Prostate gland (tissue), 2 donors: ENCODE data around the gene POLA1. TPM values are rescaled to one million over a fixed set of nuclear protein-coding genes. Genes with fewer than 3 reads are reported as not detected.

Source experiments
- DNase-seq: peaks from one replicate; pipeline ENCODE4 v3.0.0-alpha.2; 2019; ENCODE audit warnings: low spot score
- H3K27ac ChIP-seq, 2 donors: fragments of 200-600 bp; sonication (generic); 2 replicates each; pipeline ENCODE4 v1.5.1; 2017 to 2019
- H3K27me3 ChIP-seq: fragments of 200-600 bp; sonication (generic); replicated peaks from 2 replicates; pipeline ENCODE4 v1.5.1; 2019; ENCODE audit not compliant: insufficient read depth
- H3K36me3 ChIP-seq, 2 donors: fragments of 200-600 bp; sonication (generic); 1 replicate in 1 of 2; 2 replicates in 1 of 2; pipeline versions ENCODE4 v1.5.1 to v1.8.1; 2017 to 2019
- H3K4me1 ChIP-seq: fragments of 200-600 bp; sonication (generic); replicated peaks from 2 replicates; pipeline ENCODE4 v1.5.1; 2019
- H3K4me3 ChIP-seq, 2 donors: fragments of 200-600 bp; sonication (generic); 2 replicates each; pipeline ENCODE4 v1.5.1; 2017 to 2019
- H3K9me3 ChIP-seq: fragments of 200-600 bp; sonication (generic); 2 replicates; pipeline ENCODE4 v1.5.1; 2017
- CTCF ChIP-seq, 4 experiments: fragments of 200-600 bp in 2 of 4; fragments of 450-650 bp in 2 of 4; sonication (generic) in 2 of 4; IDR thresholded peaks; 1 replicate in 3 of 4; 2 replicates in 1 of 4; pipeline ENCODE4 v1.5.1; 2016 to 2019; ENCODE audit warnings: antibody characterized with exemption in 4 of 4, mild to moderate bottlenecking in 2 of 4, moderate library complexity in 2 of 4
- POLR2A ChIP-seq: fragments of 450-650 bp; IDR thresholded peaks from one replicate; pipeline ENCODE4 v1.6.1; 2016; ENCODE audit warnings: antibody characterized with exemption, mild to moderate bottlenecking
- POLR2AphosphoS5 ChIP-seq: sonication (generic); formaldehyde crosslinking; IDR thresholded peaks from one replicate; pipeline ENCODE4 v1.6.1; 2017; ENCODE audit warnings: antibody characterized with exemption
- WGBS: methylation state at CpG from one replicate; pipeline ENCODE4 v1.1.5; 2018; 5-methylcytosine and 5-hydroxymethylcytosine counted together
- intact Hi-C: fragments of 100-400 bp; cut with DNase I; formaldehyde crosslinking; loops from one replicate; pipeline ENCODE4 v1.14.2; 2022
- total RNA-seq, 2 donors: library from RNA; depleted of rRNA; stranded (reverse); fragments of >200 nt; gene quantifications; one replicate each; pipeline ENCODE4 v1.1.0, GENCODE V29; 2016

Gene POLA1
- total RNA-seq, 2 donors from 2014 or later: 11.9 to 12.2 TPM

- no peak for TF ChIP-seq CTCF (IDR thresholded peaks at IDR 0.05)
- TF ChIP-seq POLR2A: no peak
- TF ChIP-seq POLR2AphosphoS5: no peak
- Histone ChIP-seq H3K9me3 (no peaks in the 10 kb centered on the region), H3K27me3 (no peaks in the 10 kb centered on the region), H3K4me3 (no peak overlapping the region), H3K4me1 (no peaks in the 10 kb centered on the region), H3K27ac (no peak overlapping the region), H3K36me3 (no peaks in the 10 kb centered on the region)
- intact Hi-C loops: no loop called here
- 18% methylated on average over 20 of the region's 32 CpGs for WGBS
- DNase-seq: no peak
Measured at GRCh38 chrX:25011589-25012432, 318.1 kb downstream of the POLA1 start.

DNA sequence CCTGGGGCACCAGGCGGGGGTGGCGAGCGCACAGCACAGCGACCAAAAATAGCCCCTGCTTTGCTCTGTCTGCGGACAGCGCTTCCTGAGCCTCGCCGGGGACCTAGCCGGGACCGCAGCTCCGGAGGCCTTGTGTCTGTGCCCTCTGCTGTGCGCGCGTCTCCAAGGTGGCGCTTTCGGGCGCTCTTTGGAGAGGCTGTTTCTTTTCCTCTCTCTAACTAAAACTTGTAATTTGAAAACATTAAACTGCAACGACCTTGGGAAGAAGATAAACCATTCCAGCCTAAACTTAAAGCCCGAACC is 318.7 kb downstream of the POLA1 start:
- no peak for TF ChIP-seq POLR2A
- no peak for TF ChIP-seq CTCF (IDR thresholded peaks at IDR 0.05)
- TF ChIP-seq POLR2AphosphoS5: no peak
- Histone ChIP-seq H3K4me3 (no peak overlapping the region), H3K4me1 (no peaks in the 10 kb centered on the region), H3K27me3 (no peaks in the 10 kb centered on the region), H3K36me3 (no peaks in the 10 kb centered on the region), H3K27ac (no peak overlapping the region), H3K9me3 (no peaks in the 10 kb centered on the region)
- no peak for DNase-seq
- 1% methylated on average over 10 of the region's 19 CpGs for WGBS
- intact Hi-C loops: no loop called here

DNA sequence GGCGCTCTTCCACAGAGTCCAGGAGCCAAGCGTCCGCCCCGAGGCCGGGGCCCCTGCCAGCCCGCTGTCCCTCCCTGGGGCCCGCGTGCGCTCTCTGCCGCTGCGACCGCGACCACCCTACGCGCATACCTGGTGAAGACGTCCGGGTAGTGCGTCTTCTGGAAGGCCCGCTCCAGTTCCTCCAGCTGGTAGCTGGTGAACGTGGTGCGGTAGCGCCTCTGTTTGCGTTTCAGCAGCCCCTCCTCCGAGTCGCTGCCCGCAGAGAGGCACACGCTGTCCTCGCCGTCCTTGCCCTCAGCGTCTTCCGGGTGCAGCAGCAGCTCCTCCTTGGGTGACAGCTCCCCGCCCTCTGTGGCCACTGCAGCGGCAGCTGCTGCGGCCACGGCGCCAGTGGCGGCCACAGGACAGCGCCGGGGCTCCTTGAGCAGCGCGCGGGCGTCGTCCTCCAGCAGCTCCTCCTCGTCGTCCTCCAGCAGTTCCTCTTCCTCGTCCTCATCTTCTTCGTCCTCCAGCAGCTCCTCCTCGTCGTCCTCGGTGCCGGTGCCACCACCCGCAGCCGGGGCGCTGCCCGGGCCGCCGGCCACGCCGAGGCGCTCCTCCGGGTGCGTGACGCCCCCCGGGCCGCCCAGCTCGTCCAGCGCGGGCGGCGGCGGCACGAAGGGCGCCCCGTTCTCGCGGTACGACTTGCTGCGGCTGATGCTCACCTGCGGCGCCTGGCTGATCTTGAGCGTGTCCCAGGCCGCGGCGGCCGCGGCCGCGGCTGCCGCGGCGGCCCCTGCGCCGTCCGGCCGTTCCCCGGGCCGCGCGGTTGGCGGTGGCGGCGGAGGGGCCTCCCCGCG is 319.3 kb downstream of the POLA1 start:
- H3K27me3 ChIP-seq: no peaks in the 10 kb centered on the region
- H3K27ac ChIP-seq: no peak overlapping the region
- intact Hi-C loops: no loop called here
- peak overlapping the region; percentile 8 to 16 for H3K4me3 ChIP-seq
- no peaks in the 10 kb centered on the region for H3K4me1 ChIP-seq
- DNase-seq: no peak
- no peaks in the 10 kb centered on the region for H3K36me3 ChIP-seq
- no peaks in the 10 kb centered on the region for H3K9me3 ChIP-seq
- TF ChIP-seq POLR2A: no peak
- TF ChIP-seq CTCF (IDR thresholded peaks at IDR 0.05): no peak
- TF ChIP-seq POLR2AphosphoS5: no peak
- WGBS: 2% methylated on average over 23 of the region's 105 CpGs

GRCh38 chrX:25013632-25014365 is 320.1 kb downstream of the POLA1 start:
- no peak for DNase-seq
- Histone ChIP-seq H3K36me3 (no peaks in the 10 kb centered on the region), H3K4me1 (no peaks in the 10 kb centered on the region), H3K4me3 (no peak overlapping the region), H3K27me3 (no peaks in the 10 kb centered on the region), H3K27ac (no peak overlapping the region), H3K9me3 (no peaks in the 10 kb centered on the region)
- WGBS: 23% methylated on average over 9 of the region's 44 CpGs
- intact Hi-C loops: no loop called here
- TF ChIP-seq CTCF (IDR thresholded peaks at IDR 0.05) (no peak), POLR2A (no peak), POLR2AphosphoS5 (no peak)
